Measurements from ENCODE around the gene DYRK1A. TPM values are rescaled to one million over a fixed set of nuclear protein-coding genes. Genes with fewer than 3 reads are reported as not detected.

The DYRK1A gene
- total RNA-seq, 1 experiment from 2014 or later = 28.2 TPM

DNA sequence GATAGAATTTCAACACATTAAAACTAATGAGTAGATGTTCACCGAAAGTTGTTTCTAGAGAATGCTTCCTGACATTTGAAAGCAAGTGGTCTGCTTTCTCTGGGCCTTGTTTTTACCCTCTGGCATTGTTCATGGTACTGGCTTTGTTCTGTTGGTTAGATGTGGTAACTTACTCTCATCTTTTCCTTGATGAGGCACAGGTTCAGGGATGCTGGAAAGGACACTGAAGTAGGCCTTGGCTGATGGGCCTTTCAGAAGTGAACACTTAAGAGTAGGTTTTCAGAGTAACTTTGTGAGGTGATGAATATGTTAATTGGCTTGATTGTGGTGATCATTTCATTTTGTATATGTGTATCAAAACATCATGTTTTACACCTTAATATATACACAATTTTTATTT, 55.8 kb downstream of the DYRK1A start:
- no peaks in the 10 kb centered on the region for H3K27me3 ChIP-seq
- peaks cover 2% of the 10 kb centered on the region; the same call in 1 of the 2 replicates for H3K9me3 ChIP-seq
- no peak for DNase-seq
- peaks cover 37% of the 10 kb centered on the region for H3K36me3 ChIP-seq
- H3K4me3 ChIP-seq = no peak overlapping the region

- peaks cover 33% of the 10 kb centered on the region for H3K36me3 ChIP-seq
- no peaks in the 10 kb centered on the region for H3K27me3 ChIP-seq
- H3K4me3 ChIP-seq = no peak overlapping the region
- no peak for DNase-seq
- H3K9me3 ChIP-seq = peaks cover 2% of the 10 kb centered on the region; the same call in 1 of the 2 replicates
These were observed 56.5 kb downstream of the DYRK1A start for GRCh38 chr21:37423103-37423502.

- Histone ChIP-seq H3K4me3 (no peak overlapping the region), H3K36me3 (peaks cover 38% of the 10 kb centered on the region), H3K27me3 (no peaks in the 10 kb centered on the region), H3K9me3 (peaks cover 2% of the 10 kb centered on the region; the same call in 1 of the 2 replicates)
- no peak for DNase-seq
These were observed 57.8 kb downstream of the DYRK1A start for GRCh38 chr21:37424396-37424795.

- Histone ChIP-seq H3K36me3 (peaks cover 42% of the 10 kb centered on the region), H3K9me3 (peaks cover 2% of the 10 kb centered on the region; the same call in 1 of the 2 replicates), H3K4me3 (no peak overlapping the region), H3K27me3 (no peaks in the 10 kb centered on the region)
- DNase-seq = no peak
These were observed 58.4 kb downstream of the DYRK1A start for GRCh38 chr21:37425001-37425400.

DNA sequence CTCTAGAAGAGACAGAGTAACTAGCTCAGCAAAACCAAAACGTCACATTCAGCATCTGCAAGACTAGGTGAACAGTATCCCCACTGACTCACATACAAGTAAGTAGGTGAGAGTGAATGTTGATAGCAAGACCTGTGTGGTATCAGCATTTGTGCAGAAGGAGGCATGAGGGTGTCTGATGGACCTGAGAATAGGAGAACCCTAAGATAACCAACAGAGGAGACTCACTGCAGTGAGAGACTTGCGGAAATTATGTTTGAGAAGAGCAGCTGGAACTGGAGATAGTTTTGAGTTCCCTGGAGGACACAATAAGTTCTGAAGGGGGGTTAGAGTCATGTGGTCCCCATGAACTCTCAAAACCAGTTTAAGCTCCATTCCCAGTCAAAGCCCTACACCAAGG, 59.1 kb downstream of the DYRK1A start:
- Histone ChIP-seq H3K36me3 (peaks cover 44% of the 10 kb centered on the region), H3K4me3 (no peak overlapping the region), H3K27me3 (no peaks in the 10 kb centered on the region), H3K9me3 (peaks cover 2% of the 10 kb centered on the region; the same call in 1 of the 2 replicates)
- no peak for DNase-seq

DNA sequence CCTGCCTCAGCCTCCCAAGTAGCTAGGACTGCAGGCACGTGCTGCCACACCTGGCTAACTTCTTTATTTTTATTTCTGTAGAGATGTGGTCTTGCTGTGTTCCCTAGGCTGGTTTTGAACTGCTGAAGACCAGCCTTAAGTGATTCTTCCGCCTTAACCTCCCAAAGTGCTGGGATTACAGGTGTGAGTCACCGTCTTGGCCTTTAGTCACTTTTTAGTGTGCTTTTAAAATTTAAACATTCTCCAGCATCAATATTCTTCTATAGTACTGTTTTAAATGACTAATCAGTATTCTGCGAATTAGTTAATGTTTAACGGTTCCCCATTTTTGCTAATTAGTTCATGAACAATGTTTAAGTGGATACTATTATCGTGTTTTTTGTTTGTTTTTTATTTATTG, 60.6 kb downstream of the DYRK1A start:
- no peaks in the 10 kb centered on the region for H3K27me3 ChIP-seq
- no peak overlapping the region for H3K4me3 ChIP-seq
- peaks cover 2% of the 10 kb centered on the region; the same call in 1 of the 2 replicates for H3K9me3 ChIP-seq
- no peak for DNase-seq
- H3K36me3 ChIP-seq = peaks cover 40% of the 10 kb centered on the region

GRCh38 chr21:37429356-37429755, 62.8 kb downstream of the DYRK1A start:
- H3K9me3 ChIP-seq = peaks cover 2% of the 10 kb centered on the region; the same call in 1 of the 2 replicates
- no peaks in the 10 kb centered on the region for H3K27me3 ChIP-seq
- H3K4me3 ChIP-seq = no peak overlapping the region
- DNase-seq = no peak
- peaks cover 29% of the 10 kb centered on the region for H3K36me3 ChIP-seq

DNA sequence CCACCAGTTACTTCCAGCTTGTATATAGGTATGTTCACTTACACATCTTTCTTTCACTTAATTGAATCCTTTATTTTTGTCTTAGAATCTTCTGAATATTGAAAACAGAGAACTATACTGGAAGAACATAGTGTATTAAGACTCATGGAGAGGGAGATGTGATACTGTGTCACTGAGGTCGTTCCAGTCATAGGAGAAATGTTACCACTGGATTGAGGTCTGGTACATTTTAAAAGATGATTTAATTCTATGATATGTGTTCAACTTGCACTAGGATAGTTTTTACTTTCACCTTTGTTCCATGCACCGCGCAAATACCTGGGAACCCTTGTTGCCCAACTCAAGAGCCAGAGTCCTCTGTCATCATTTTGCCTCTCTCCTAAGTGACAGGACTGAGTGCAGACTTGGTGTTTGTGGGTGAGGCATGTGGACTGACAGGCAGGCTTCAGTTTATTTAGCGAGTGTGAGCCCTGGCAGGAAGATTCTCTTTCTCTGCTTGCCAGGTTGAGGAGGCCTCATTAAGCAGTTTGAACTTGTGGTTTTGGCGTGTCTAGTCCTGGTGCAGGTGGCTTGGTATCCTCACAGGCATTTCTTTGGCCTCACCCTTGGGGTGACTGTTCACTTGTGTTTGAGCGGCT, 63.7 kb downstream of the DYRK1A start:
- DNase-seq = no peak
- Histone ChIP-seq H3K27me3 (no peaks in the 10 kb centered on the region), H3K36me3 (peaks cover 23% of the 10 kb centered on the region), H3K9me3 (peaks cover 1% of the 10 kb centered on the region; the same call in 1 of the 2 replicates), H3K4me3 (no peak overlapping the region)

DNA sequence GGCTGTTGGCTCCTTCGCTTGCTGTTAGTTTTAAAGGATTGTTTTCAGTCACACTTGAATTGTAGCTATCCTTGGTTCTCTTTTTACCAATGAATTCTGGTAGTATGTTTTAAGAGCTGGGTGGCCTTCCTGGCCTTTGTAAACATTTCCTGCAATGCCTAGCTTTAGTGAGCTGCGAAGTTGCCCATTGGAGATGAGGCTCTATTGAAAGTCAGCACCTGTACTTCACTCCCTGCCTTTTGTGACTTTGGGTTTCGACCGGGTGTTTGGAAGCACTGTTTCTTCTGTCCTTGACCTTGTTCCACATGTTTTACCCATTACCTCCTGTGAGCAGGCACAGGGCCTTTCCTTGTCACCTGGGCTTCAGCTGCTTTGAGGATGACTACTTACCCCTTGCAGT, 64.7 kb downstream of the DYRK1A start:
- H3K36me3 ChIP-seq = peaks cover 14% of the 10 kb centered on the region
- no peaks in the 10 kb centered on the region for H3K27me3 ChIP-seq
- no peak for DNase-seq
- no peaks in the 10 kb centered on the region for H3K9me3 ChIP-seq
- H3K4me3 ChIP-seq = no peak overlapping the region

DNA sequence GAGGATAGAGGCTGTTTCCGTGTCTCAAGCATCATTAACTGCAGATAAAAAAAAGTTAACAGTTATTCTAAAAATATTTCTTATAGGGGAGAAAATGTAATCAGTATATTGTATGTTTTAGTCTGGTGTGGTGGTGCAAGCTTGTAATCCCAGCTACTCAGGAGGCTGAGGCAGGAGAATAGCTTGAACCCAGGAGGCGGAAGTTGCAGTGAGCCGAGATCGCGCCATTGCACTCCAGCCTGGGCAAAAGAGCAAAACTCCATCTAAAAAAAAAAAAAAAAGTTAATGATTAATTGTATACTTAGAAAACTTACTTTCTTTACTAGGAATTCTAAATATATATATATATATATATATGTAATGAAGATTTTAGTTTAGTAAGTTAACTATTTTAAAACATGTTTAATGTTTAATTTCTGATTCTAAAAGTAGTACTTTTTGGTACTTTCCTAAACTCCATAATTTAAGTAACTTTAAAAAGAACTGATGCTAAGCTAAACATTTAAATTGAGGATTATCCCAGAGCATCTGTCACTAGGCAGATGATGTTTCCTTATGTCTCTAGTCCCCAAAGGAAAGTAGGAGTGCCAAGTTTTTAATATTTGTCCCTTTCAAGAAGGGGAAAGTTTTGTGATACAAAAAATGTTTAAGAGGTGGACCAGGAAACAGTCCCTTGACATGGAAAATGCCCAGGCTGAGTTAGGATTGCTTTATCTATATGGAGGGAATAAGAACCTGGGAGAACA, 66.3 kb downstream of the DYRK1A start:
- no peak for DNase-seq
- H3K27me3 ChIP-seq = no peaks in the 10 kb centered on the region
- no peak overlapping the region for H3K4me3 ChIP-seq
- peaks cover 14% of the 10 kb centered on the region for H3K36me3 ChIP-seq
- H3K9me3 ChIP-seq = no peaks in the 10 kb centered on the region

- peaks cover 14% of the 10 kb centered on the region for H3K36me3 ChIP-seq
- no peak for DNase-seq
- no peaks in the 10 kb centered on the region for H3K9me3 ChIP-seq
- H3K4me3 ChIP-seq = no peak overlapping the region
- H3K27me3 ChIP-seq = no peaks in the 10 kb centered on the region
These were observed 66.9 kb downstream of the DYRK1A start for GRCh38 chr21:37433456-37433840.

DNA sequence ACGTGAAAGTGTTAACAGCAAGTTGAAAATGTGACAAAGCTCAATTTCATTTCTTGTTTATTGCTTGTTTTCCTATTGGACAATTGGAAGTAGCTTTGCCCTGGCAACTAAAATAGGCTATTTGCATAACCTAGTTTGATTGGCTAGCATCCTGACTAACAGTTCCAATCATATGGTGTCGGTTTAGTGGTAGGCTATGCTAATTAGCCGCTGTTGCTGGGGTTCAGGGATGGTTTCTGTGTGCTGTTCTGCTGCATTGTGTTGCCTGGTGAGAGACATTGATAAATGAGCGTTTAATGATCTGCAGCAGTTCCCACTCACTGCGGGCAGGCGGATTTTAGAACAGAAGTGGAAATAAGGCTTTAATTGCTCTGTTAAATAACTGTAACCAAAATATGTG, 68.5 kb downstream of the DYRK1A start:
- Histone ChIP-seq H3K27me3 (no peaks in the 10 kb centered on the region), H3K4me3 (no peak overlapping the region), H3K36me3 (peaks cover 5% of the 10 kb centered on the region), H3K9me3 (no peaks in the 10 kb centered on the region)
- no peak for DNase-seq

DNA sequence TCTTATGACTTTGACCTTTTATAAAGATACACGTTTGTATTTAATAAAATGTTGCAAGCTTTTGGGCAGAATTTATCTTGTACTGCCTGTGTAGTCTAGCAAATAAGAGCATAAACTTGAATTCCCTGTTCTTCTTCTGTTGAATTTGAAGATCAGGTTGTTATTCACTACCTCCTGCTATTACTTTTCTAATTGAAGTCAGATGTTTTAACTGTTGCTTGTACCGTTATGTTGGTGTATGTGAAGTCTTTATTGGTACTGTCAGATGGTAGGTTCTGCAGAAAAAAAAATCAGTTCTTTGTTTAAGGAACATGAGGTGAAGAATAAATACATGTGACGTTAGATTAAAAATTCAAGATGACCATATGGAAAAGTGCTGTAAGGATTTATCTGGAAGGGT, 69.1 kb downstream of the DYRK1A start:
- no peak for DNase-seq
- Histone ChIP-seq H3K36me3 (no peaks in the 10 kb centered on the region; the same call in 1 of the 2 replicates), H3K9me3 (no peaks in the 10 kb centered on the region), H3K27me3 (no peaks in the 10 kb centered on the region), H3K4me3 (no peak overlapping the region)

DNA sequence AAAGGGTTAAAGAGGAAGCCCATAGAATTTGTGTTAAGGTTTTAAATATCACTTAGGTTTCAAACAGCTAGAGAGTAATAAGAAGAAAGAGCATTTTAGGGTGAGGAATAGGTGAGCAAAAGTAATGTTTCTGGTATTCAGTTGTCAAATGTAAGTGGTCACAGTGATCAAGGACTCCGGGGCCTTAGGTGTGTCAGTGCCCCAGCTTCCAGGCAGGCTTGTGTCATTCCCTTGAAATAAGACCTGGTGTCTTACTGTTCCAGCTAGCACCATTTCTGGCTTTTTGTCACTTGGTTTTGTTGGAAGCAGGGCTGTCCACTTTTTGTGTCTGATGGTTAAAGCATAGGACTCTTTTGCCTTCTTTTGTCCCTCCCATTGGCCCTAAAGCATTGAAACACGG, 69.6 kb downstream of the DYRK1A start:
- DNase-seq = no peak
- Histone ChIP-seq H3K4me3 (no peak overlapping the region), H3K27me3 (no peaks in the 10 kb centered on the region), H3K9me3 (peaks cover 2% of the 10 kb centered on the region; the same call in 1 of the 2 replicates), H3K36me3 (no peaks in the 10 kb centered on the region; the same call in 1 of the 2 replicates)

DNA sequence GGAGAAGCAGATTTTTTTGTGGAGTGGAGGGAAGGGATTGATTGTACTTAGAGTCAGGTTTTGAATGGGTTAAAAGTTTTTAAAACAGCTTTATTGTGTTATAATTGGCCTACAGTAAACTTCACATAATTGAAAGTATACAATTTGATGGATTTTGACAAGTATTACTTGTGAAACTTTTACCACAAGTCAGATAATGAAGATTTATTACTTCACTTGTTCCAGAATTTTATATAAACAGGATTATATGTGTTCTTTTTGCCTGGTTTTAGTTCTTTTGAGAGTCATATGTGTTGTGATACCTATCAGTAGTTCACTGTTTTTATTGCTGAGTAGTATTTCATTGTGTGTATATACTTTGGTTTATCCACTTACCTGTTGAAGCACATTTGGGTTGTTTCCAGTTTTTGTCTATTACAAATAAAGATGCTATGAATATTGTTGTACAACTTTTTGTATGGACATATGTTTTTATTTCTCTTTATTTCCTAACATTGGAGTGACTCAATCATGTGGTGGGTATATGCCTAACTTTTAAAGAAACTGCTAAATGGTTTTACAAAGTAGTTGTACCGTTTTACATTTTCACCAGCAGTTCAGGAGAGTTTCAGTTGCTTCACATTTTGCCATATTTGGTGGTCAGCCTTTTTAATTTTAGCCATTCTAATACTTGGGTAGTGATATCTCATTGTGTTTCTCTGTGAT, 71.0 kb downstream of the DYRK1A start:
- no peak for DNase-seq
- Histone ChIP-seq H3K27me3 (no peaks in the 10 kb centered on the region), H3K4me3 (no peak overlapping the region), H3K9me3 (peaks cover 2% of the 10 kb centered on the region; the same call in 1 of the 2 replicates), H3K36me3 (no peaks in the 10 kb centered on the region; the same call in 1 of the 2 replicates)

GRCh38 chr21:37443683-37444082, 77.1 kb downstream of the DYRK1A start:
- peaks cover 2% of the 10 kb centered on the region; the same call in 1 of the 2 replicates for H3K9me3 ChIP-seq
- H3K4me3 ChIP-seq = no peak overlapping the region
- H3K36me3 ChIP-seq = no peaks in the 10 kb centered on the region
- DNase-seq = no peak
- no peaks in the 10 kb centered on the region for H3K27me3 ChIP-seq

DNA sequence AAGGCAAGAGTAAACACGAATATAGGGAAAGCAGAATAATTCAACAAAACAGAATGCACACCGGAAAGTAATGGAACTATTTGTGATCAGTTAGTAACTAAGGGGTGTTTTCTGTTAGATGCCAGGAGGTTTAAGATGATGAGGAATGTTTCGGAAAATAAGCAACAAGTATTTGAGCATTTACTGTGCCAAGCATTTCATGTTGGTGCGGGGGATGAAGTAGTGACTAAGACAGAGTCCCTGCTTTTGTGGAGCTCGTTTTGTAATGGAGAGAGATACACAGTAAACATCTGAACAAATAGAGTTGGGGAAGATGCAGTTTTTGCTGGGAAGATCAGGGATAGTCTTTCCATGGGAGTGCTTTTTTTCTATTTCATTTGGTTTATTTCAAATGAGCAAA, 78.7 kb downstream of the DYRK1A start:
- Histone ChIP-seq H3K27me3 (no peaks in the 10 kb centered on the region), H3K36me3 (peaks cover 3% of the 10 kb centered on the region; the same call in 1 of the 2 replicates), H3K4me3 (no peak overlapping the region), H3K9me3 (peaks cover 2% of the 10 kb centered on the region; the same call in 1 of the 2 replicates)
- DNase-seq = peak; percentile 32

Measured in MG63 (cell line).